ENCODE data around the gene ENPP5.

ENPP5 gene

GRCh38 chr6:46211917-46212316 lies 41.1 kb upstream of the ENPP5 start (continued):
- TF ChIP-seq ZSCAN5A (tag by site-specific recombination; IDR thresholded peaks at IDR 0.05) (no peak), REST (tag by site-specific recombination; IDR thresholded peaks at IDR 0.05) (peak; percentile 72), ZSCAN18 (tag by site-specific recombination; IDR thresholded peaks at IDR 0.05) (no peak), ZNF585B (tag by site-specific recombination; IDR thresholded peaks at IDR 0.05) (no peak), ZNF366 (tag by site-specific recombination; conservative IDR thresholded peaks at IDR 0.05) (no peak), ZNF560 (tag by site-specific recombination; IDR thresholded peaks at IDR 0.05; ENCODE audit: borderline replicate concordance) (peak; percentile 34; the same call in 1 of the 2 replicates), ZNF114 (tag by site-specific recombination; IDR thresholded peaks at IDR 0.05) (no peak), ZNF140 (tag by site-specific recombination; IDR thresholded peaks at IDR 0.05) (peak; percentile 73), ZNF394 (tag by site-specific recombination; IDR thresholded peaks at IDR 0.05; ENCODE audit: borderline replicate concordance) (peak; percentile 94), ZNF623 (tag by site-specific recombination; IDR thresholded peaks at IDR 0.05) (peak; percentile 73), ZNF473 (tag by site-specific recombination; IDR thresholded peaks at IDR 0.05) (no peak), ZNF112 (tag by site-specific recombination; IDR thresholded peaks at IDR 0.05) (no peak), HIC1 (tag by site-specific recombination; IDR thresholded peaks at IDR 0.05) (no peak), ZNF280D (tag by site-specific recombination; IDR thresholded peaks at IDR 0.05) (no peak), ZEB2 (tag by site-specific recombination; IDR thresholded peaks at IDR 0.05) (no peak), MZF1 (tag by site-specific recombination; IDR thresholded peaks at IDR 0.05; ENCODE audit: borderline replicate concordance) (no peak), ZNF501 (tag by site-specific recombination; IDR thresholded peaks at IDR 0.05) (no peak), ZNF324 (tag by site-specific recombination; IDR thresholded peaks at IDR 0.05) (no peak), SALL2 (tag by site-specific recombination; IDR thresholded peaks at IDR 0.05; ENCODE audit: borderline replicate concordance) (no peak), KLF8 (tag by site-specific recombination; IDR thresholded peaks at IDR 0.05) (no peak), BCL11A (tag by site-specific recombination; IDR thresholded peaks at IDR 0.05; ENCODE audit: low read depth) (no peak), ZNF544 (tag by site-specific recombination; IDR thresholded peaks at IDR 0.05) (no peak), ZNF280C (tag by site-specific recombination; IDR thresholded peaks at IDR 0.05) (no peak), ZNF211 (tag by site-specific recombination; IDR thresholded peaks at IDR 0.05; ENCODE audit: low read depth) (no peak), ZNF169 (tag by site-specific recombination; IDR thresholded peaks at IDR 0.05) (no peak), ZNF223 (tag by site-specific recombination; IDR thresholded peaks at IDR 0.05) (no peak), GLIS1 (tag by site-specific recombination; IDR thresholded peaks at IDR 0.05) (no peak), ZNF561 (tag by site-specific recombination; IDR thresholded peaks at IDR 0.05; ENCODE audit: borderline replicate concordance) (no peak)

Measured in HEK293 (cell line).